HL-60 (cell line): ENCODE data around the gene BANP.
"Not testable (repeated sequence)": the region's sequence is repeated elsewhere in the genome, so short reads cannot be mapped to it uniquely, and the experiment has no call there.

Experiments used
- GABPA ChIP-seq: IDR thresholded peaks from 2 replicates; pipeline ENCODE4 v1.6.1; 2012; ENCODE audit warnings: low read depth
- POLR2AphosphoS5 ChIP-seq: IDR thresholded peaks from 2 replicates; pipeline ENCODE4 v1.6.1; 2012; ENCODE audit warnings: low read depth
- SPI1 ChIP-seq: IDR thresholded peaks from 2 replicates; pipeline ENCODE4 v1.6.1; 2012; ENCODE audit warnings: low read depth, mild to moderate bottlenecking, borderline replicate concordance
- TF ChIP-seq, protein P1 (sequence below): IDR thresholded peaks from one replicate; pipeline ENCODE4 v1.5.1; 2011; ENCODE audit warnings: low read length, control low read depth, inconsistent platforms; ENCODE audit not compliant: insufficient read depth
- TF ChIP-seq, protein P2 (sequence below): IDR thresholded peaks from 2 replicates; pipeline ENCODE4 v1.6.1; 2012; ENCODE audit warnings: low read depth; ENCODE audit not compliant: insufficient replicate concordance

DNA sequence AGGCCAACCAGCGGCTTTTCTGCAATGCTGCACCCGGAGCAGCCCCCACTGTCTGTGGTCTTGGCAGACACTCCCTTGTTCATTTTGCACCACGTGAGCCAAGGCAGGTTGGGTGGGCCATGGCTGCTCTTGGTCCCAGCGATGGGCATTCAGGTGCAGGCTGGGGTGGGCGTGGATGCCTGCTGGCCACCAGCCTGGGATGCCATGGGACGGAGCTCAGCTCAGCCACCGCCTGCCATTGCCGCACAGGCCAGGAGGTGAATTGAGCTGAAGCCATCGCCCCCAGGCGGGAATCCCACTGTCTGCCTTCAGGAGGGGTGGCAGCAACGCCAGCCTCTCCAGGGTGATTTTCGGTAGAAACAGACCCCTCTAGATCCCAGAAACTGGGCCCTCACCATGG is 155.3 kb downstream of the BANP start:
- not testable (repeated sequence) for TF ChIP-seq GABPA, POLR2AphosphoS5, SPI1
- TF ChIP-seq, protein P1, sequence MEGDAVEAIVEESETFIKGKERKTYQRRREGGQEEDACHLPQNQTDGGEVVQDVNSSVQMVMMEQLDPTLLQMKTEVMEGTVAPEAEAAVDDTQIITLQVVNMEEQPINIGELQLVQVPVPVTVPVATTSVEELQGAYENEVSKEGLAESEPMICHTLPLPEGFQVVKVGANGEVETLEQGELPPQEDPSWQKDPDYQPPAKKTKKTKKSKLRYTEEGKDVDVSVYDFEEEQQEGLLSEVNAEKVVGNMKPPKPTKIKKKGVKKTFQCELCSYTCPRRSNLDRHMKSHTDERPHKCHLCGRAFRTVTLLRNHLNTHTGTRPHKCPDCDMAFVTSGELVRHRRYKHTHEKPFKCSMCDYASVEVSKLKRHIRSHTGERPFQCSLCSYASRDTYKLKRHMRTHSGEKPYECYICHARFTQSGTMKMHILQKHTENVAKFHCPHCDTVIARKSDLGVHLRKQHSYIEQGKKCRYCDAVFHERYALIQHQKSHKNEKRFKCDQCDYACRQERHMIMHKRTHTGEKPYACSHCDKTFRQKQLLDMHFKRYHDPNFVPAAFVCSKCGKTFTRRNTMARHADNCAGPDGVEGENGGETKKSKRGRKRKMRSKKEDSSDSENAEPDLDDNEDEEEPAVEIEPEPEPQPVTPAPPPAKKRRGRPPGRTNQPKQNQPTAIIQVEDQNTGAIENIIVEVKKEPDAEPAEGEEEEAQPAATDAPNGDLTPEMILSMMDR, result not testable (repeated sequence)
- TF ChIP-seq, protein P2, sequence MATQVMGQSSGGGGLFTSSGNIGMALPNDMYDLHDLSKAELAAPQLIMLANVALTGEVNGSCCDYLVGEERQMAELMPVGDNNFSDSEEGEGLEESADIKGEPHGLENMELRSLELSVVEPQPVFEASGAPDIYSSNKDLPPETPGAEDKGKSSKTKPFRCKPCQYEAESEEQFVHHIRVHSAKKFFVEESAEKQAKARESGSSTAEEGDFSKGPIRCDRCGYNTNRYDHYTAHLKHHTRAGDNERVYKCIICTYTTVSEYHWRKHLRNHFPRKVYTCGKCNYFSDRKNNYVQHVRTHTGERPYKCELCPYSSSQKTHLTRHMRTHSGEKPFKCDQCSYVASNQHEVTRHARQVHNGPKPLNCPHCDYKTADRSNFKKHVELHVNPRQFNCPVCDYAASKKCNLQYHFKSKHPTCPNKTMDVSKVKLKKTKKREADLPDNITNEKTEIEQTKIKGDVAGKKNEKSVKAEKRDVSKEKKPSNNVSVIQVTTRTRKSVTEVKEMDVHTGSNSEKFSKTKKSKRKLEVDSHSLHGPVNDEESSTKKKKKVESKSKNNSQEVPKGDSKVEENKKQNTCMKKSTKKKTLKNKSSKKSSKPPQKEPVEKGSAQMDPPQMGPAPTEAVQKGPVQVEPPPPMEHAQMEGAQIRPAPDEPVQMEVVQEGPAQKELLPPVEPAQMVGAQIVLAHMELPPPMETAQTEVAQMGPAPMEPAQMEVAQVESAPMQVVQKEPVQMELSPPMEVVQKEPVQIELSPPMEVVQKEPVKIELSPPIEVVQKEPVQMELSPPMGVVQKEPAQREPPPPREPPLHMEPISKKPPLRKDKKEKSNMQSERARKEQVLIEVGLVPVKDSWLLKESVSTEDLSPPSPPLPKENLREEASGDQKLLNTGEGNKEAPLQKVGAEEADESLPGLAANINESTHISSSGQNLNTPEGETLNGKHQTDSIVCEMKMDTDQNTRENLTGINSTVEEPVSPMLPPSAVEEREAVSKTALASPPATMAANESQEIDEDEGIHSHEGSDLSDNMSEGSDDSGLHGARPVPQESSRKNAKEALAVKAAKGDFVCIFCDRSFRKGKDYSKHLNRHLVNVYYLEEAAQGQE, result not testable (repeated sequence)
